GM12878 (cell line): ENCODE measurements around the gene FAM161A. TPM values are rescaled to one million over a fixed set of nuclear protein-coding genes. Genes with fewer than 3 reads are reported as not detected.

ENCODE experiments used
- ATAC-seq: fragments of 200-7000 bp; cut with Tn5 transposase; 3 replicates; pipeline ENCODE4 v1.9.1; 2020; ENCODE audit warnings: mild to moderate bottlenecking, moderate library complexity
- BruUV-seq: library from RNA; stranded (reverse); fragments of 400-500 nt; replicated peaks from 2 replicates; lab custom pipeline; 2021; lab: Mats Ljungman, UMichigan
- CTCF ChIA-PET: fragments of 300-600 bp; sonication (Branson Sonifier 250); formaldehyde crosslinking; extraction: SDS; loops from one replicate; lab custom pipeline; 2021; ENCODE audit warnings: inconsistent platforms; lab: Yijun Ruan, JAX
- POLR2A ChIA-PET: fragments of 350-600 bp; formaldehyde crosslinking; extraction: SDS; loops from one replicate; lab custom pipeline; 2021; ENCODE audit warnings: inconsistent platforms; lab: Charles Lee
- RAD21 ChIA-PET: fragments of 300-600 bp; sonication (Branson Sonifier 250); formaldehyde crosslinking; loops from one replicate; lab custom pipeline; 2023; ENCODE audit warnings: antibody characterized with exemption; ENCODE audit not compliant: unreplicated experiment; lab: Charles Lee
- SMC1A ChIA-PET: fragments of 300-600 bp; sonication (Branson Sonifier 250); formaldehyde crosslinking; loops from one replicate; lab custom pipeline; 2023; ENCODE audit not compliant: unreplicated experiment, uncharacterized antibody; lab: Charles Lee
- DNase-seq: peaks from one replicate; pipeline ENCODE4 v3.0.0-alpha.2; 2011; ENCODE audit warnings: low read depth, low spot score
- FAIRE-seq: peaks from 3 replicates; lab custom pipeline; 2011; peaks lifted over from hg19 to GRCh38; lab: Jason Lieb, UNC
- H2AFZ ChIP-seq: 2 replicates; pipeline ENCODE4 v1.6.0; 2011; ENCODE audit warnings: low read depth, low read length, control low read depth; ENCODE audit not compliant: control insufficient read depth
- H3K27ac ChIP-seq: 2 replicates; pipeline ENCODE4 v1.5.1; 2011; ENCODE audit warnings: control low read depth; ENCODE audit not compliant: control insufficient read depth, insufficient read depth
- H3K27me3 ChIP-seq, 2 experiments: replicated peaks in 1 of 2; 2 replicates each; pipeline versions ENCODE4 v1.6.0 to v1.6.1; 2011; ENCODE audit warnings: low read length in 1 of 2; ENCODE audit not compliant: control insufficient read depth in 2 of 2, insufficient read depth in 2 of 2
- H3K36me3 ChIP-seq, 2 experiments: 2 replicates each; pipeline ENCODE4 v1.5.1; 2011; ENCODE audit warnings: low read length in 1 of 2; ENCODE audit not compliant: control insufficient read depth in 2 of 2, insufficient read depth in 2 of 2
- H3K4me1 ChIP-seq: 2 replicates; pipeline ENCODE4 v1.6.1; 2011; ENCODE audit warnings: mild to moderate bottlenecking, low read length, moderate library complexity, mixed read lengths; ENCODE audit not compliant: control insufficient read depth, insufficient read depth
- H3K4me2 ChIP-seq: 2 replicates; pipeline ENCODE4 v1.6.0; 2011; ENCODE audit warnings: control low read depth; ENCODE audit not compliant: control insufficient read depth, insufficient read depth
- H3K4me3 ChIP-seq: fragments of 200-600 bp; sonication (generic); 2 replicates; pipeline ENCODE4 v1.5.1; 2016
- H3K79me2 ChIP-seq: 2 replicates; pipeline ENCODE4 v1.6.0; 2011; ENCODE audit warnings: low read length; ENCODE audit not compliant: control insufficient read depth, insufficient read depth
- H3K9ac ChIP-seq: 2 replicates; pipeline ENCODE4 v1.8.0; 2011; ENCODE audit warnings: low read length, control low read depth, mixed read lengths; ENCODE audit not compliant: control insufficient read depth, insufficient read depth
- H3K9me3 ChIP-seq: replicated peaks from 3 replicates; pipeline ENCODE4 v1.5.1; 2011; ENCODE audit warnings: mild to moderate bottlenecking, low read length; ENCODE audit not compliant: control insufficient read depth, insufficient read depth
- H4K20me1 ChIP-seq: 2 replicates; pipeline ENCODE4 v1.6.0; 2011; ENCODE audit not compliant: control insufficient read depth, insufficient read depth
- ELK1 ChIP-seq: IDR thresholded peaks from 2 replicates; pipeline ENCODE4 v1.6.1; 2012; ENCODE audit warnings: low read depth, low read length, improper control_type of control experiment
- NFYA ChIP-seq: IDR thresholded peaks from 2 replicates; pipeline ENCODE4 v1.6.1; 2011; ENCODE audit warnings: low read depth, mild to moderate bottlenecking, low read length, improper control_type of control experiment, borderline replicate concordance
- NFYB ChIP-seq: IDR thresholded peaks from 2 replicates; pipeline ENCODE4 v1.6.1; 2011; ENCODE audit warnings: low read depth, mild to moderate bottlenecking, low read length, improper control_type of control experiment, moderate library complexity; ENCODE audit not compliant: insufficient read depth
- ZNF592 ChIP-seq: fragments of 450-650 bp; IDR thresholded peaks from 2 replicates; pipeline ENCODE4 v1.6.1; 2017; ENCODE audit warnings: mild to moderate bottlenecking, moderate library complexity
- WGBS: methylation state at CpG from one replicate; pipeline ENCODE4 v1.1.6; 2016; ENCODE audit warnings: low lambda C conversion rate; ENCODE audit not compliant: insufficient replicate concordance, insufficient coverage; ENCODE audit errors: missing lambda C conversion rate; 5-methylcytosine and 5-hydroxymethylcytosine counted together
- in situ Hi-C: fragments of 300-500 bp; cut with MboI; formaldehyde crosslinking; loops from 9 replicates; pipeline ENCODE4 v1.14.3; 2018; ENCODE audit warnings: mixed read lengths
- intact Hi-C: fragments of 100-400 bp; cut with micrococcal nuclease; formaldehyde crosslinking; loops from one replicate; pipeline ENCODE4 v1.14.2; 2022; ENCODE audit not compliant: unreplicated experiment
- polyA plus RNA-seq, 11 experiments: library from polyadenylated mRNA; depleted of rRNA in 4 of 11; unstranded in 6 of 11; stranded (reverse) in 5 of 11; fragments of >200 nt; fragmentation: Nextera tagmentation in 4 of 11; fragmentation: Illumina TruSeq in 1 of 11; extraction: Ambion mirVana in 4 of 11; extraction: Trizol in 1 of 11; gene quantifications; 1 replicate in 1 of 11; 2 replicates in 10 of 11; pipeline versions ENCODE4 v1.2.1 to v1.2.3, GENCODE V29; 2011 to 2016; ENCODE audit warnings: inconsistent platforms in 2 of 11, missing spikeins in 2 of 11, low read depth in 1 of 11
- total RNA-seq, 4 experiments: library from RNA; depleted of rRNA in 3 of 4; stranded (reverse); fragments of >200 nt in 3 of 4; fragmentation: Illumina TruSeq in 1 of 4; extraction: Trizol in 1 of 4; gene quantifications; 2 replicates each; pipeline versions ENCODE4 v1.2.1 to v1.2.3, GENCODE V29; 2013 to 2021

Gene FAM161A
- total and polyA plus RNA-seq, 10 of the 15 experiments (the other 5 are each of a cell fraction or from before 2014, with no cell fraction given) = 2.2 to 12.2 (median 8.9) TPM

DNA sequence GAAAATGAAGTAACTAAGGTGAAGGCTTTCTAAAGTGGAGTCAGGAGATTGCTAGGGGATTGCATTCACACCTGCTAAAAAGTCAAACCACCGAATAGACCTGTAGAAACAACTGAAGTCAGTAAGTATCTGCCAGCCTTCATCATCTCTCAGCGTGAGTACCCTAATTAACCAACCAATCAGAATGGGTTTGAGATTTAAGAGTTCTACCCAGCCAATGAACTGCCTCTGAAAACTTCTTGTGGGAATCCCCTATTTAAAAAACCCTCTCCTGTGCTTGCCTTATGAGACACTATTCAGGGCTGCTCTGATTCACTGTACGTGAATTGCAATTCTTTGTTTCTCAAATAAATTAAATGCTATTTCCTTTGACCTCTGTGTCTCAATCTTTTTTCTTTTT, 3.4 kb upstream of the FAM161A start:
- Histone ChIP-seq H4K20me1 (no peaks in the 10 kb centered on the region), H3K36me3 (no peaks in the 10 kb centered on the region), H3K4me1 (peaks cover 9% of the 10 kb centered on the region), H3K9ac (no peak overlapping the region), H3K9me3 (no peaks in the 10 kb centered on the region; the same call in 2 of the 3 replicates), H3K27ac (no peak overlapping the region), H2AFZ (no peak overlapping the region), H3K79me2 (no peaks in the 10 kb centered on the region), H3K4me3 (no peak overlapping the region), H3K4me2 (no peak overlapping the region), H3K27me3 (no peaks in the 10 kb centered on the region)
- no TSS peak for BruUV-seq
- in situ Hi-C loops (no loop called here), intact Hi-C loops (no loop called here)
- ChIA-PET POLR2A (no interaction called here), CTCF (interaction anchor here (0.5 to 1.0 kb wide), 2 partner anchors 10 to 203 kb away, joined by 3 to 4 read pairs; no protein-coding TSS in a partner anchor), SMC1A (interaction anchor here (0.5 kb wide), 1 partner anchor 339 kb away, joined by 4 read pairs; no protein-coding TSS in a partner anchor), RAD21 (no interaction called here)
- no peak for ATAC-seq
- no peak for TF ChIP-seq ZNF592
- TF ChIP-seq NFYB = peak; percentile 78
- no peak for TF ChIP-seq NFYA
- no peak for TF ChIP-seq ELK1
- FAIRE-seq = no peak
- DNase-seq = no peak
- 16% methylated on average over 3 of the region's 3 CpGs for WGBS
